ENCODE data around the gene CDC23.

CDC23 gene

DNA sequence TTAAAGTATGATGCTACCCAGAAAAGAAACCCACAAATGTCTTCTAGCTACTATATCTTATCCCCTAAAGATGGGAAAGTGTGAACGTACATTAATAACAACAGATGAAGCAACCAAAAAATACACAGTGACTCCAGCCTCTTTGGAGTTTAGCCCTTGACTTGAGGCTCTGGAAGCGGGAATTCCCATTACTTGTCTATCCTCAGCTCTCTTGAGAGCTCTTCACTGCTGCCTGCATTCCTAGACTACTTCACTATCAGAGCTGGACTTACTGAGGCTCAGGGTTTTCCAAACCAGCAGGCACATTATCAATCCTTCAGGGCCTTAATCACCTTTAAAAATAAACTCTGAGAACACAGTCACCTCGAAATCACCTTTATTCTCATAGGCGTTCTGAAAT is 72.9 kb downstream of the CDC23 start:
- H3K4me3 Mint-ChIP-seq: no peak overlapping the region
- no peak overlapping the region for H3K27ac Mint-ChIP-seq
- peaks cover 4% of the 10 kb centered on the region for H3K4me1 Mint-ChIP-seq (ENCODE audit: low read depth)

DNA sequence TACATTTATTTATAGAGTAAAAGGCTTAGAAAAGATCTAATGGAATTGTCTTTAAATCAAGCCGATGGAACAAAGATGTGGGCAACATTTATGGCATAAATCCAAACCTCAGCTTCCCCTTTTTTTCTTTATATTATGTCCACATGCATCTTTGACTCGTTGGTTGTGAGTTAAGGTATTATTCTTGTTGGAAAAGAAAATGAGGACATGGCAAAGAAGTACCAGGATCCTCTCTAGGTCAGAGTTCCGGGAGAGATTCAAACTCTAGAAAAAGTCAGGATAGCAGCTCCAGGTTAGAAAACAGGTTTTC is 73.4 kb downstream of the CDC23 start:
- DNase-seq: no peak
- Mint-ChIP-seq H3K27me3 (peaks cover 9% of the 10 kb centered on the region), H3K4me1 (ENCODE audit: low read depth) (peaks cover 4% of the 10 kb centered on the region), H3K27ac (no peak overlapping the region), H3K36me3 (ENCODE audit: low read depth) (no peaks in the 10 kb centered on the region), H3K4me3 (no peak overlapping the region), H3K9me3 (no peaks in the 10 kb centered on the region)

More for the DNA sequence above, 72.9 kb downstream of the CDC23 start:
- no peak for DNase-seq
- H3K36me3 Mint-ChIP-seq (ENCODE audit: low read depth): no peaks in the 10 kb centered on the region
- peaks cover 9% of the 10 kb centered on the region for H3K27me3 Mint-ChIP-seq
- no peaks in the 10 kb centered on the region for H3K9me3 Mint-ChIP-seq

DNA sequence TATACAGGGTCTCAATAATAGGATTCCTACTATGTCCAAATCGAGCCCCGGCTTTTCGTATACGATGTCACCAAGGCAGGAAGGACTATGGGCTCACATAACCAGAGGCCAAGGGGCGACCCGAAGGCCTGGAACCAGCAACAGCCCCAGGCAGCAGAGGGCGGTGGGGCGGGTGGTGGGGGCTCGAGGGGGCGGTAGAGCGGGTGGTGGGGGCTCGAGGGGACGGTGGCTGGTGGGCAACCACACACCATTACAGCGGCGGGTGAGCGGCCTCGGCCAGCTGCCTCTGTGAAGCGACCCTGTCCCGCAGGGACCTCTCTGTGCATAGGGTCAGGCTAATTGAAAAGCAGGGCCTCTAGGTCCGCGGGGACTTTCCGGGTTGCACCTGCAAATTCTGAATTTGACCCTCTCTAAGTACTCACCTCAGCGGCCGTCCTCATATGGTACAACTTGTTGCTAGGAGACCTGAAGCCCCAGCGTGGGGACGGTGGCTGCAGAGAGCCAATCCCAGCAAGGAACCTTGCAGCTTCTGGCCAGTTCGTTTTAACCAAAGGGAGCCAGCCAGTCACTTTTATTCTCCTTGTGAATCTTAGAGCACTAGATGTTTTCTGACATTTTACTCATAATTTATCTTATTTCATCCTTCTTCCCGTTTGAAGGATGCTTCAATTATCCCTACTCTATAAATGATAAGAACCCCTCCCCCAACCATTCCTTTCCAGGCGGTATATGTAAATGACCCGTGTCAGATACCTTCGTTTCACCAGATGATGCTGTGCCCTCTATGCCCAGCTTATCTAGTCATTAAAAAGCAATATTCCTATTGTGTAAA is 74.0 kb downstream of the CDC23 start, which contains the start of gene NME5:
TSS of gene NME5 (minus strand) at position 480 of the 832 bp plus-strand sequence. CDS start 648 bp downstream, outside the sequence.
- no peak within 1 kb of the TSS for H3K27ac Mint-ChIP-seq
- no peak for DNase-seq
- H3K4me3 Mint-ChIP-seq: no peak within 1 kb of the TSS
- H3K27me3 Mint-ChIP-seq: peaks cover 9% of the 10 kb centered on the region
- H3K36me3 Mint-ChIP-seq (ENCODE audit: low read depth): no peaks in the 10 kb centered on the region
- H3K9me3 Mint-ChIP-seq: no peaks in the 10 kb centered on the region
- H3K4me1 Mint-ChIP-seq (ENCODE audit: low read depth): peaks cover 4% of the 10 kb centered on the region

Data from activated T-cell treated with anti-CD3 and anti-CD28 coated beads, Interleukin-2, amount 50 U/mL, for 24 hours (primary cell).